NB4 (cell line): ENCODE results near the gene ZRSR2.
"Not testable (repeated sequence)": the region's sequence is repeated elsewhere in the genome, so short reads cannot be mapped to it uniquely, and the experiment has no call there.

Source experiments
- DNase-seq: peaks from one replicate; pipeline ENCODE4 v3.0.0; 2010; ENCODE audit warnings: low read depth
- H3K4me3 ChIP-seq: one replicate; pipeline ENCODE4 v1.5.1; 2011; ENCODE audit warnings: mild to moderate bottlenecking, low read depth, low read length, moderate library complexity
- MYC ChIP-seq: IDR thresholded peaks from 2 replicates; pipeline ENCODE4 v1.6.1; 2011; ENCODE audit warnings: low read depth, low read length
- POLR2A ChIP-seq: IDR thresholded peaks from 2 replicates; pipeline ENCODE4 v1.6.1; 2011; ENCODE audit warnings: mild to moderate bottlenecking; ENCODE audit not compliant: insufficient read length; ENCODE audit errors: extremely low read depth
- TF ChIP-seq, protein P1 (sequence below): IDR thresholded peaks from one replicate; pipeline ENCODE4 v1.5.1; 2012; ENCODE audit warnings: low read depth, low read length
- TF ChIP-seq, protein P2 (sequence below): IDR thresholded peaks from 2 replicates; pipeline ENCODE4 v1.6.1; 2011; ENCODE audit warnings: low read depth, low read length

ZRSR2 gene

DNA sequence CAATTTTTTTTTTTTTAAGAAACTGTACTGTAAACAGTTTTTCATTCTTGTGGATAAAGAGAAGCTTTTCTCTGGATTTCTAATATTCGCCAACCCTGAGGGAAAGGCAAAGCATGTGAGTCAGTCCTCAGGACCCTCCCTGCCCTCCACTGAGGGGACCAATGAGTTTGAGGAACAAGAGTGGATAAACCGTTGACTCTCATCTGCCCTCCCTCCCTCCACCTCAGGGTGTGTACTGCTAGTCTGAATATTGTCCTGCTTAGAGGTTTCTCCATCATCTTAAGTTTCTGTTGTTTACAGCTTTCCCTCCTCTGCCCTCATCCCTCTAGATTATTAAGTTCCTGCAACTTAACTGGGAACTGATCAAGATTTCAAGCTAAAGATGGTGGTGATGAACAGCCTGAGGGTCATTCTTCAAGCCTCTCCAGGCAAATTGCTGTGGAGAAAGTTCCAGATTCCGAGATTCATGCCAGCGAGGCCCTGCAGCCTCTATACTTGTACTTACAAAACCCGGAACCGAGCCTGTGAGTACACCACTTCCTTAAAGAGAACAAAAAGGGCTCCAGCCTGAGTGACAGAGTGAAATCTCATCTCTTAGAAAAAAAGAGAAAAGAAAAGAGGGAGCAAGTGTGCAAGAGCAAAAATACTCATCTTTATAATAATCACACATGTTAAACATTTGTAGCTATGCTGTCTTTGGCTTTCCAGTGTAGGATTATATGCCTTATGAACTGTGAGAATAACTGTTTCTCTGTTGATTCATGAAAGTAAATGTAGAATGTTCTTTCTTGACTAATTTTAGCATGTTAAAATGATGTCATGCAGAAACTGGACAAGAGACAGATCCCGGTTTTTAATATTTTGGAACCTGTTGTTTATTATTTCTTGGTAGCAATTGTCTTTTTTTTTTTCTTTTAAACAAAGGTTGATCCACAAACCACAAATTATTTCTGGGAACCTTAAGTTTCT lies 40.4 kb upstream of the ZRSR2 start:
- H3K4me3 ChIP-seq, result no peak overlapping the region
- TF ChIP-seq POLR2A (no peak), MYC (no peak)
- TF ChIP-seq, protein P1, sequence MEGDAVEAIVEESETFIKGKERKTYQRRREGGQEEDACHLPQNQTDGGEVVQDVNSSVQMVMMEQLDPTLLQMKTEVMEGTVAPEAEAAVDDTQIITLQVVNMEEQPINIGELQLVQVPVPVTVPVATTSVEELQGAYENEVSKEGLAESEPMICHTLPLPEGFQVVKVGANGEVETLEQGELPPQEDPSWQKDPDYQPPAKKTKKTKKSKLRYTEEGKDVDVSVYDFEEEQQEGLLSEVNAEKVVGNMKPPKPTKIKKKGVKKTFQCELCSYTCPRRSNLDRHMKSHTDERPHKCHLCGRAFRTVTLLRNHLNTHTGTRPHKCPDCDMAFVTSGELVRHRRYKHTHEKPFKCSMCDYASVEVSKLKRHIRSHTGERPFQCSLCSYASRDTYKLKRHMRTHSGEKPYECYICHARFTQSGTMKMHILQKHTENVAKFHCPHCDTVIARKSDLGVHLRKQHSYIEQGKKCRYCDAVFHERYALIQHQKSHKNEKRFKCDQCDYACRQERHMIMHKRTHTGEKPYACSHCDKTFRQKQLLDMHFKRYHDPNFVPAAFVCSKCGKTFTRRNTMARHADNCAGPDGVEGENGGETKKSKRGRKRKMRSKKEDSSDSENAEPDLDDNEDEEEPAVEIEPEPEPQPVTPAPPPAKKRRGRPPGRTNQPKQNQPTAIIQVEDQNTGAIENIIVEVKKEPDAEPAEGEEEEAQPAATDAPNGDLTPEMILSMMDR, result no peak
- TF ChIP-seq, protein P2, sequence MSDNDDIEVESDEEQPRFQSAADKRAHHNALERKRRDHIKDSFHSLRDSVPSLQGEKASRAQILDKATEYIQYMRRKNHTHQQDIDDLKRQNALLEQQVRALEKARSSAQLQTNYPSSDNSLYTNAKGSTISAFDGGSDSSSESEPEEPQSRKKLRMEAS, result no peak
- no peak for DNase-seq

DNA sequence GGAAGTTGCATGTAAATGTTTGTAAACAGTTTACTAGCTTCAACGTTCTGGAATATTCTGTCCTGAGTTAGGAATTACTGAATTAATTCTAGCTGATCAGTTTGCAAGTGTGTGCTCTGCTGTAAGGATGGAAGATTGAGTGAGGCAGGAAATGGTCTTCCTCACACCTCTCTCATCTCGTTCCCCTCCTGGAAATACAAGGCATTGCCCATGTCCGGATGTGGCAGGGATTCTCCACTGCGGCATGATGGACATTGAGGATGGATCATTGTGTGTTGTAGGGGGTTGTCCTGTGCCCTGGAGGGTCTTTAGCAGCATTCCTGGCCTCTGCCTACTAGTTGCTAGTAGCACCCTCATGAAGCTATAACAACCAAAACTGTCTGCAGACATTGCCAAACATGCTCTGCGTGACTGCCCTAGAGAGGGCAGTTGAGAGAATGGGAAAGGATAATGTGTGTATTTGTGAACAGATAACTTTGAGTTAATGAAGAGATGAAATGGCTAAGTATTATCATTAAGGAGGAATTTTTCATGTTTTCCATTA lies 39.6 kb upstream of the ZRSR2 start:
- H3K4me3 ChIP-seq, result no peak overlapping the region
- no peak for TF ChIP-seq MYC
- TF ChIP-seq, protein P1, result no peak
- TF ChIP-seq, protein P2, result no peak
- TF ChIP-seq POLR2A, result no peak
- DNase-seq, result no peak

DNA sequence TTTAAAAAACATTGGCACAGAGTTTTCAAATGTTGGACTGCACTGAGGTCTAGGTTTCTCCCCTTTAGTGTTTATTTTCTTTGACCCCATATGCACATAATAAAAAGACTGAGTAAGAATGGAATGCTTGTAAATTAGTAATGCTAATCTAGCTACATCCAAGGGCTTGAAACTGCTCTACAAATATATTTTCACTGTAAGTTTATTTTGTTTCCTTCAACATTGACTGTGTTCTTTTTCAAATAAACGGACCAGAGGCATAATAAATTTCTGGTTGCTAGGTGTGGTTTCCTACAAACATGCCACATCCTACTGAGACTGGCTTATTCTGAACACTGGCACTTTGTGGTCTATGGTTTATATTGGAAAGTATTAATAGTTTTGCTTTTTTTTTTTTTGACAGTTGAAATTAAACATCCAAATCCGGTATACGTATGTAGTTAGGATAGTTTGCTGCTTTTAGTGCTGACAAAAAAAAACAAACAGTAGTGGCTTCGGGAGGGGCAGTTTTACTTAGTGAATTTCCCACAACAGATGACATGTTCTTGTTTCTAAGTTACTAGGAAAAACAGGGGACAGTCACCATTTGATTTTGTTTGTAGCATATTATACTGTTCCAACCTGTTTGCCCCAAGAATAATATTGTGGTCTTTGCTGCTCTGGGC lies 39.0 kb upstream of the ZRSR2 start:
- no peak overlapping the region for H3K4me3 ChIP-seq
- TF ChIP-seq POLR2A (no peak), MYC (no peak)
- TF ChIP-seq, protein P2, result no peak
- TF ChIP-seq, protein P1, result no peak
- DNase-seq, result no peak

DNA sequence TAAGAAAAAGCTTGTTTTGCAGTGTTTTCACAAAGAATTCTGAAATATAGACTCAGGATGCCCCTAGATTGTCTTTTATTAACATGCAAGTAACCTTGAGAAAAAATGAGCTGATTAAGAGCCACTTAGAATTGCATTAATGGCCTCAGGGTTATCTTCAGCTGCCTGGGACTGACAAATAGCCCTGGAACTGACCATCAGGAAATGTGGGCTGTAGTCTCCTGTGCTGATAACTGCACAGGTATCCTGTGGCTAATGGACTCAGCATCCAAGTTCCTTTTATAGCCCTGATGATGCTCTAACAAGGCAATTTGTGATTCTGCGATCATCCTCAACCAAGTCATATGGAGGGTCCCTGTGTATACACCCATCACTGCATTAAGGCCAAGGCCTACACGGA lies 35.2 kb upstream of the ZRSR2 start:
- no peak overlapping the region for H3K4me3 ChIP-seq
- TF ChIP-seq, protein P2, result no peak
- TF ChIP-seq POLR2A (no peak), MYC (no peak)
- TF ChIP-seq, protein P1, result no peak
- no peak for DNase-seq

DNA sequence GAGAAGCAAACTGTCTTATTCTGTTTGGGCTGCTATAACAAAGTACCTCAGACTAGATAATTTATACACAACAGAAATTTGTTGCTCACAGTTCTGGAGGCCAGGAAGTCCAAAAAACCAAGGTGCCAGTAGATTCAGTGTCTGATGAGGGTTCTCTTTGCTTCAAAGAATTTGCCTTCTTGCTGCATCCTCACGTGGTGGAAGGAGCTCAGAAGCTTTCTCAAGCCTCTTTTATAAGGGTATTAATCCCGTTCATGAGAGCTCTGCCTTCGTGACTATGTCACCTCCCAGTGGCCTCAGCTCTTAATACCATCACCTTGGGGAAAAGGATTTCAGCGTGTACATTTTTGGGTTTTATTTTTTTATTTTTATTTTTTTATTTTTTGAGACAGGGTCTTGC lies 32.1 kb upstream of the ZRSR2 start:
- H3K4me3 ChIP-seq, result no peak overlapping the region
- no peak for DNase-seq
- TF ChIP-seq, protein P2, result no peak

DNA sequence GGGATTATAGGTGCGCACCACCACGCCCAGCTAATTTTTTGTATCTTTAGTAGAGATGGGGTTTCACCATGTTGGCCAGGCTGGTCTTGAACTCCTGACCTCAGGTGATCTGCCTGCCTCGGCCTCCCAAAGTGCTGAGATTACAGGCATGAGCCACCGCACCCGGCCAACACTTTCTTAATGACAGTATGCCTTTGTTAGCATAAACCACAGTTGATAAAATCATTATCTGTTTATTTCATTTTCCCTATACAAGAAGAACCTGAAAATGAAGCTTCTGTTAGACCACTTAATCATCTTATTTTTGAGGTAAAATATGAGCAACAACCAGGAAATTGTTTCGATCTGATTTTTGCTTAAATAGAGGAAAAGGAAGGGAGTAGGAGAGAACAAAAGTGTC lies 30.4 kb upstream of the ZRSR2 start:
- not testable (repeated sequence) for H3K4me3 ChIP-seq, DNase-seq
